C4-2B (cell line): Measurements from ENCODE around the gene WNT1.

Source experiments
- H3K27ac ChIP-seq: fragments of 450-650 bp; 2 replicates; pipeline ENCODE4 v1.5.1; 2017
- ZFX ChIP-seq: fragments of 450-650 bp; IDR thresholded peaks from 2 replicates; pipeline ENCODE4 v1.6.1; 2017
- TF ChIP-seq, protein P1 (sequence below): fragments of 450-650 bp; conservative IDR thresholded peaks from 2 replicates; pipeline ENCODE4 v1.5.1; 2017; ENCODE audit warnings: mild to moderate bottlenecking

Gene WNT1

DNA sequence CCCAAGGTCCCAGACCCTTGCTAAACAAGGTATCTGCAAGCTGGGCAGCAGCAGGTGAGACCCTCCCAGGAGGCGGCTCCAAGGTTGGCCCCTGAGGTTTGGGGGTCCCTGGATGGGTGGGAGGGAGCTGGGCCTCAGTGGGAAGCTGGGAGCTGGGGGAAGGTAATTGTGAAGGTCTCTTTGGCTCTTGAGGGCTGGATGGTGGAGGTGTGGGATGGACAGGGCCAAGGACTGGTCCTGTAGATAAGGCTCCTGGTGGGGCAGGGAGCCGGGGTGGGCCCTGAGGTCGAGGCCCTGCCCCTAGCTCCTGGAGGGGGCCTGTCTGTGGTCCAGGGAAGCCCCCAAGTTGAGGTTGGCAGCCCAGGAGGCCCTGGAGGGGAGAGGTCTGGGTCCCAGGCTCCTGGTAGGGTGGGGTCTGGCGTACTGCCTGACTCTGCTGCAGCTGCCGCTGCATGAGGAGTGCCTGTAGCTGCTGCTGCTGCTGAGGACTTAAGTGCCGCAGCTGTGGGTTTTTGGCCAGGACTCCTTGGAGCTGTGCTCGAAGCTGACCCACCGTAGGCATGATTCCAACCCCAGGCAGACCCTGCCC, 53.5 kb downstream of the WNT1 start:
- no peak overlapping the region for H3K27ac ChIP-seq
- TF ChIP-seq, protein P1, sequence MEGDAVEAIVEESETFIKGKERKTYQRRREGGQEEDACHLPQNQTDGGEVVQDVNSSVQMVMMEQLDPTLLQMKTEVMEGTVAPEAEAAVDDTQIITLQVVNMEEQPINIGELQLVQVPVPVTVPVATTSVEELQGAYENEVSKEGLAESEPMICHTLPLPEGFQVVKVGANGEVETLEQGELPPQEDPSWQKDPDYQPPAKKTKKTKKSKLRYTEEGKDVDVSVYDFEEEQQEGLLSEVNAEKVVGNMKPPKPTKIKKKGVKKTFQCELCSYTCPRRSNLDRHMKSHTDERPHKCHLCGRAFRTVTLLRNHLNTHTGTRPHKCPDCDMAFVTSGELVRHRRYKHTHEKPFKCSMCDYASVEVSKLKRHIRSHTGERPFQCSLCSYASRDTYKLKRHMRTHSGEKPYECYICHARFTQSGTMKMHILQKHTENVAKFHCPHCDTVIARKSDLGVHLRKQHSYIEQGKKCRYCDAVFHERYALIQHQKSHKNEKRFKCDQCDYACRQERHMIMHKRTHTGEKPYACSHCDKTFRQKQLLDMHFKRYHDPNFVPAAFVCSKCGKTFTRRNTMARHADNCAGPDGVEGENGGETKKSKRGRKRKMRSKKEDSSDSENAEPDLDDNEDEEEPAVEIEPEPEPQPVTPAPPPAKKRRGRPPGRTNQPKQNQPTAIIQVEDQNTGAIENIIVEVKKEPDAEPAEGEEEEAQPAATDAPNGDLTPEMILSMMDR: no peak
- no peak for TF ChIP-seq ZFX
